WTC11 (cell line): ENCODE results near the gene TOPAZ1. TPM values are rescaled to one million over a fixed set of nuclear protein-coding genes. Genes with fewer than 3 reads are reported as not detected.

ENCODE experiments used
- ATAC-seq: fragments of 200-7000 bp; cut with Tn5 transposase; 2 replicates; pipeline ENCODE4 v1.10.0; 2021; ENCODE audit warnings: mild to moderate bottlenecking, moderate library complexity
- CTCF ChIA-PET: fragments of 300-600 bp; sonication (Branson Sonifier 250); formaldehyde crosslinking; loops from one replicate; lab custom pipeline; 2021; ENCODE audit warnings: antibody characterized with exemption; lab: Charles Lee
- POLR2A ChIA-PET: fragments of 350-600 bp; sonication (Branson Sonifier 250); formaldehyde crosslinking; loops from one replicate; lab custom pipeline; 2021; ENCODE audit warnings: antibody characterized with exemption; lab: Charles Lee
- DNase-seq: peaks from one replicate; pipeline ENCODE4 v3.0.0; 2021; ENCODE audit warnings: low spot score
- H3K27ac Mint-ChIP-seq: 2 replicates; pipeline ENCODE4 v1.8.0; 2021; ENCODE audit warnings: mixed read lengths
- H3K27me3 Mint-ChIP-seq: 2 replicates; pipeline ENCODE4 v1.8.0; 2021; ENCODE audit warnings: low read depth, mild to moderate bottlenecking, moderate library complexity, mixed read lengths
- H3K36me3 Mint-ChIP-seq: 2 replicates; pipeline ENCODE4 v1.8.0; 2021; ENCODE audit warnings: mixed read lengths
- H3K4me1 Mint-ChIP-seq: 2 replicates; pipeline ENCODE4 v1.8.0; 2022; ENCODE audit warnings: mixed read lengths
- H3K4me3 Mint-ChIP-seq: 2 replicates; pipeline ENCODE4 v1.8.0; 2021; ENCODE audit warnings: mild to moderate bottlenecking, moderate library complexity, mixed read lengths
- H3K9me3 Mint-ChIP-seq: 2 replicates; pipeline ENCODE4 v1.8.0; 2021; ENCODE audit warnings: mixed read lengths
- ARID4B ChIP-seq: sonication (generic); formaldehyde crosslinking; IDR thresholded peaks from 2 replicates; pipeline ENCODE4 v1.8.0; 2023; ENCODE audit warnings: missing genetic modification reagents, mild to moderate bottlenecking, borderline replicate concordance
- EMX1 ChIP-seq: fragments of 250-450 bp; sonication (Bioruptor Pico); IDR thresholded peaks from 2 replicates; pipeline ENCODE4 v1.8.0; 2021; ENCODE audit warnings: mild to moderate bottlenecking
- ERG ChIP-seq: fragments of 250-450 bp; sonication (Bioruptor Pico); IDR thresholded peaks from 2 replicates; pipeline ENCODE4 v1.8.0; 2021; ENCODE audit warnings: mild to moderate bottlenecking
- ETV6 ChIP-seq: sonication (generic); formaldehyde crosslinking; IDR thresholded peaks from 2 replicates; pipeline ENCODE4 v1.8.1; 2022; ENCODE audit warnings: mild to moderate bottlenecking, missing genetic modification reagents
- JUN ChIP-seq: sonication (generic); formaldehyde crosslinking; IDR thresholded peaks from 2 replicates; pipeline ENCODE4 v1.8.0; 2023; ENCODE audit warnings: mild to moderate bottlenecking, missing genetic modification reagents
- KAT7 ChIP-seq: sonication (generic); formaldehyde crosslinking; IDR thresholded peaks from 2 replicates; pipeline ENCODE4 v1.8.1; 2023; ENCODE audit warnings: missing genetic modification reagents, mild to moderate bottlenecking, borderline replicate concordance
- NR3C1 ChIP-seq: sonication (generic); formaldehyde crosslinking; conservative IDR thresholded peaks from 2 replicates; pipeline ENCODE4 v1.8.1; 2023; ENCODE audit warnings: low read depth, mild to moderate bottlenecking, missing genetic modification reagents
- PRDM15 ChIP-seq: sonication (generic); formaldehyde crosslinking; IDR thresholded peaks from 2 replicates; pipeline ENCODE4 v1.8.0; 2022; ENCODE audit warnings: missing genetic modification reagents
- PRRX2 ChIP-seq: fragments of 250-450 bp; sonication (Bioruptor Pico); IDR thresholded peaks from 2 replicates; pipeline ENCODE4 v1.8.0; 2021; ENCODE audit warnings: mild to moderate bottlenecking
- USF2 ChIP-seq: sonication (generic); formaldehyde crosslinking; IDR thresholded peaks from 2 replicates; pipeline ENCODE4 v1.8.1; 2023; ENCODE audit warnings: mild to moderate bottlenecking, missing genetic modification reagents, moderate library complexity
- ZNF423 ChIP-seq: fragments of 250-450 bp; sonication (Bioruptor Pico); IDR thresholded peaks from 2 replicates; pipeline ENCODE4 v2.1.2; 2022; ENCODE audit warnings: mild to moderate bottlenecking, moderate library complexity
- ZNF512 ChIP-seq: sonication (generic); formaldehyde crosslinking; IDR thresholded peaks from 2 replicates; pipeline ENCODE4 v1.8.1; 2022; ENCODE audit warnings: missing genetic modification reagents, borderline replicate concordance
- ZNF532 ChIP-seq: fragments of 250-450 bp; sonication (Bioruptor Pico); IDR thresholded peaks from 2 replicates; pipeline ENCODE4 v1.9.0; 2021; ENCODE audit warnings: mild to moderate bottlenecking, borderline replicate concordance
- ZNF671 ChIP-seq: fragments of 250-450 bp; sonication (Bioruptor Pico); IDR thresholded peaks from 2 replicates; pipeline ENCODE4 v1.8.0; 2021; ENCODE audit warnings: mild to moderate bottlenecking
- total RNA-seq: library from RNA; stranded (reverse); gene quantifications from 3 replicates; pipeline ENCODE4 v1.2.3, GENCODE V29; 2021

Gene TOPAZ1
- total RNA-seq, 1 experiment from 2014 or later = not detected

- ATAC-seq = no peak
- ChIA-PET CTCF (no interaction called here), POLR2A (no interaction called here)
- H3K4me3 Mint-ChIP-seq = no peak overlapping the region
- H3K27me3 Mint-ChIP-seq = peaks cover 40% of the 10 kb centered on the region
- H3K27ac Mint-ChIP-seq = no peak overlapping the region
- no peaks in the 10 kb centered on the region for H3K36me3 Mint-ChIP-seq
- no peak for DNase-seq
- H3K9me3 Mint-ChIP-seq = peaks cover 5% of the 10 kb centered on the region
- TF ChIP-seq ZNF532 = no peak
- no peak for TF ChIP-seq ARID4B (CRISPR knock-in tag)
- H3K4me1 Mint-ChIP-seq = no peaks in the 10 kb centered on the region
These were observed 15.1 kb upstream of the TOPAZ1 start for GRCh38 chr3:44226573-44226972.

- Mint-ChIP-seq H3K27me3 (peaks cover 33% of the 10 kb centered on the region), H3K4me3 (no peak overlapping the region), H3K36me3 (no peaks in the 10 kb centered on the region), H3K9me3 (peaks cover 5% of the 10 kb centered on the region), H3K4me1 (no peaks in the 10 kb centered on the region), H3K27ac (no peak overlapping the region)
- POLR2A ChIA-PET = no interaction called here
- CTCF ChIA-PET = no interaction called here
- ATAC-seq (no peak), DNase-seq (no peak)
- TF ChIP-seq NR3C1 (CRISPR knock-in tag) = no peak
- TF ChIP-seq JUN (CRISPR knock-in tag) = no peak
- TF ChIP-seq ZNF423 (CRISPR knock-in tag) = no peak
- TF ChIP-seq ZNF512 = no peak
- TF ChIP-seq EMX1 (CRISPR knock-in tag) = no peak
- TF ChIP-seq ERG = no peak
- no peak for TF ChIP-seq KAT7 (CRISPR knock-in tag)
- no peak for TF ChIP-seq ARID4B (CRISPR knock-in tag)
- no peak for TF ChIP-seq ZNF671
- TF ChIP-seq ETV6 (CRISPR knock-in tag) = no peak
- TF ChIP-seq PRDM15 = no peak
- no peak for TF ChIP-seq PRRX2
- TF ChIP-seq USF2 = no peak
These were observed 14.1 kb upstream of the TOPAZ1 start for GRCh38 chr3:44227632-44228031.
